Right lobe of liver (tissue), 4 donors: ENCODE results near the gene LHPP.

Source experiments
- POLR2A ChIP-seq: fragments of 450-650 bp; IDR thresholded peaks from one replicate; pipeline ENCODE4 v1.6.1; 2017; ENCODE audit warnings: antibody characterized with exemption, mild to moderate bottlenecking
- TF ChIP-seq, protein P1 (sequence below), 4 donors: fragments of 200-600 bp in 3 of 4; fragments of 450-650 bp in 1 of 4; IDR thresholded peaks; one replicate each; pipeline versions ENCODE4 v1.5.1 to v1.8.0; 2016 to 2022; ENCODE audit warnings: antibody characterized with exemption in 4 of 4, mild to moderate bottlenecking in 2 of 4
- donor health status: DM: no; HTN: no; CAD: no.
- donor health status: DM: no; HTN: no; CAD: no.
- donor health status: DM: no; HTN: yes; CAD: no.

GRCh38 chr10:124643330-124644009, 181.8 kb downstream of the LHPP start:
- TF ChIP-seq POLR2A = no peak
- TF ChIP-seq, protein P1, sequence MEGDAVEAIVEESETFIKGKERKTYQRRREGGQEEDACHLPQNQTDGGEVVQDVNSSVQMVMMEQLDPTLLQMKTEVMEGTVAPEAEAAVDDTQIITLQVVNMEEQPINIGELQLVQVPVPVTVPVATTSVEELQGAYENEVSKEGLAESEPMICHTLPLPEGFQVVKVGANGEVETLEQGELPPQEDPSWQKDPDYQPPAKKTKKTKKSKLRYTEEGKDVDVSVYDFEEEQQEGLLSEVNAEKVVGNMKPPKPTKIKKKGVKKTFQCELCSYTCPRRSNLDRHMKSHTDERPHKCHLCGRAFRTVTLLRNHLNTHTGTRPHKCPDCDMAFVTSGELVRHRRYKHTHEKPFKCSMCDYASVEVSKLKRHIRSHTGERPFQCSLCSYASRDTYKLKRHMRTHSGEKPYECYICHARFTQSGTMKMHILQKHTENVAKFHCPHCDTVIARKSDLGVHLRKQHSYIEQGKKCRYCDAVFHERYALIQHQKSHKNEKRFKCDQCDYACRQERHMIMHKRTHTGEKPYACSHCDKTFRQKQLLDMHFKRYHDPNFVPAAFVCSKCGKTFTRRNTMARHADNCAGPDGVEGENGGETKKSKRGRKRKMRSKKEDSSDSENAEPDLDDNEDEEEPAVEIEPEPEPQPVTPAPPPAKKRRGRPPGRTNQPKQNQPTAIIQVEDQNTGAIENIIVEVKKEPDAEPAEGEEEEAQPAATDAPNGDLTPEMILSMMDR (IDR thresholded peaks at IDR 0.05) = no peak
